Activated B cell treated with CpG ODN at 0.5 μM for 24 hours (primary cell): Measurements from ENCODE around the gene CD300E. TPM values are rescaled to one million over a fixed set of nuclear protein-coding genes. Genes with fewer than 3 reads are reported as not detected.

ENCODE experiments used
- ATAC-seq: fragments of 200-7000 bp; cut with Tn5 transposase; one replicate; pipeline ENCODE4 v1.10.0; 2021; ENCODE audit warnings: low read depth, mild to moderate bottlenecking, moderate library complexity
- CTCF ChIA-PET: fragments of 350-600 bp; sonication (Branson Sonifier 250); formaldehyde crosslinking; loops from one replicate; lab custom pipeline; 2021; ENCODE audit warnings: antibody characterized with exemption; lab: Charles Lee
- POLR2A ChIA-PET: fragments of 350-600 bp; sonication (Branson Sonifier 250); formaldehyde crosslinking; loops from one replicate; lab custom pipeline; 2021; ENCODE audit warnings: antibody characterized with exemption; lab: Charles Lee
- DNase-seq: peaks from one replicate; pipeline ENCODE4 v3.0.0; 2022
- H3K27ac Mint-ChIP-seq: one replicate; pipeline ENCODE4 v1.8.0; 2020; ENCODE audit warnings: mixed read lengths
- H3K27me3 Mint-ChIP-seq: one replicate; pipeline ENCODE4 v1.8.0; 2021; ENCODE audit warnings: mixed read lengths
- H3K36me3 Mint-ChIP-seq: one replicate; pipeline ENCODE4 v1.8.0; 2021; ENCODE audit warnings: low read depth, mixed read lengths
- H3K4me1 Mint-ChIP-seq: one replicate; pipeline ENCODE4 v1.8.0; 2021; ENCODE audit warnings: mixed read lengths
- H3K4me3 Mint-ChIP-seq: one replicate; pipeline ENCODE4 v1.8.0; 2020; ENCODE audit warnings: mild to moderate bottlenecking, mixed read lengths
- H3K9me3 Mint-ChIP-seq: one replicate; pipeline ENCODE4 v1.8.0; 2020; ENCODE audit warnings: mixed read lengths
- intact Hi-C: fragments of 100-400 bp; cut with micrococcal nuclease; formaldehyde crosslinking; loops from one replicate; pipeline ENCODE4 v1.15.1; 2024
- total RNA-seq: library from RNA; stranded (reverse); gene quantifications from 2 replicates; pipeline ENCODE4 v1.2.3, GENCODE V29; 2022
- TF ChIP-seq, protein P1 (sequence below): fragments of 200-600 bp; IDR thresholded peaks from one replicate; pipeline ENCODE4 v1.8.0; 2022; ENCODE audit warnings: antibody characterized with exemption, mild to moderate bottlenecking

The CD300E gene
- total RNA-seq, 1 donor from 2014 or later, result 0.09 TPM

DNA sequence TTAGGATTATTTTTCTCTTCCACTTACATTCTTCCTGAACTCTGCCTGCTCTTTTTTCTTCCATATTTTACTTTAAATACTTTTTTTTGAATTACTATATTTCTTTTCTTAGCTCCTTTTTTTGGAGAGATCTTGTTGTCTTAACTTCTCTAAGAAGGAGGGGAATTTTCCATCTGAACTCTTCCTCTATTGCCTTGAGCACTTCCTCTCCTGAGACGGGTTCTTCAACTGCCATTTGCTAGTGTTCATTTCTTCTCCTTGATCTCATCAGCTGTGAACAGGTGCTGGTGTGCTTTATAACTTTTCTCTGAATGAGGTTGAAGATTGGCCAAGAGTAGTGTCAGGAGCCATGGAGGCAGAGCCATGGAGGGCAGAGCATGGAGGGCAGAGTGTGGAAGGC lies 16.3 kb downstream of the CD300E start:
- ChIA-PET POLR2A (no interaction called here), CTCF (no interaction called here)
- H3K9me3 Mint-ChIP-seq, result peaks cover 5% of the 10 kb centered on the region
- no peak for DNase-seq
- no peaks in the 10 kb centered on the region for H3K36me3 Mint-ChIP-seq
- ATAC-seq, result no peak
- TF ChIP-seq, protein P1, sequence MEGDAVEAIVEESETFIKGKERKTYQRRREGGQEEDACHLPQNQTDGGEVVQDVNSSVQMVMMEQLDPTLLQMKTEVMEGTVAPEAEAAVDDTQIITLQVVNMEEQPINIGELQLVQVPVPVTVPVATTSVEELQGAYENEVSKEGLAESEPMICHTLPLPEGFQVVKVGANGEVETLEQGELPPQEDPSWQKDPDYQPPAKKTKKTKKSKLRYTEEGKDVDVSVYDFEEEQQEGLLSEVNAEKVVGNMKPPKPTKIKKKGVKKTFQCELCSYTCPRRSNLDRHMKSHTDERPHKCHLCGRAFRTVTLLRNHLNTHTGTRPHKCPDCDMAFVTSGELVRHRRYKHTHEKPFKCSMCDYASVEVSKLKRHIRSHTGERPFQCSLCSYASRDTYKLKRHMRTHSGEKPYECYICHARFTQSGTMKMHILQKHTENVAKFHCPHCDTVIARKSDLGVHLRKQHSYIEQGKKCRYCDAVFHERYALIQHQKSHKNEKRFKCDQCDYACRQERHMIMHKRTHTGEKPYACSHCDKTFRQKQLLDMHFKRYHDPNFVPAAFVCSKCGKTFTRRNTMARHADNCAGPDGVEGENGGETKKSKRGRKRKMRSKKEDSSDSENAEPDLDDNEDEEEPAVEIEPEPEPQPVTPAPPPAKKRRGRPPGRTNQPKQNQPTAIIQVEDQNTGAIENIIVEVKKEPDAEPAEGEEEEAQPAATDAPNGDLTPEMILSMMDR, result no peak
- intact Hi-C loops, result no loop called here
- H3K27me3 Mint-ChIP-seq, result peaks cover 4% of the 10 kb centered on the region
- no peak overlapping the region for H3K4me3 Mint-ChIP-seq
- H3K4me1 Mint-ChIP-seq, result peaks cover 28% of the 10 kb centered on the region
- no peak overlapping the region for H3K27ac Mint-ChIP-seq

GRCh38 chr17:74606050-74606449 lies 17.5 kb downstream of the CD300E start:
- POLR2A ChIA-PET, result no interaction called here
- ATAC-seq (no peak), DNase-seq (no peak)
- no peaks in the 10 kb centered on the region for H3K36me3 Mint-ChIP-seq
- CTCF ChIA-PET, result no interaction called here
- no peak overlapping the region for H3K27ac Mint-ChIP-seq
- peaks cover 8% of the 10 kb centered on the region for H3K27me3 Mint-ChIP-seq
- H3K4me1 Mint-ChIP-seq, result peaks cover 27% of the 10 kb centered on the region
- intact Hi-C loops, result no loop called here
- TF ChIP-seq, protein P1, result no peak
- no peak overlapping the region for H3K4me3 Mint-ChIP-seq
- H3K9me3 Mint-ChIP-seq, result peaks cover 5% of the 10 kb centered on the region

DNA sequence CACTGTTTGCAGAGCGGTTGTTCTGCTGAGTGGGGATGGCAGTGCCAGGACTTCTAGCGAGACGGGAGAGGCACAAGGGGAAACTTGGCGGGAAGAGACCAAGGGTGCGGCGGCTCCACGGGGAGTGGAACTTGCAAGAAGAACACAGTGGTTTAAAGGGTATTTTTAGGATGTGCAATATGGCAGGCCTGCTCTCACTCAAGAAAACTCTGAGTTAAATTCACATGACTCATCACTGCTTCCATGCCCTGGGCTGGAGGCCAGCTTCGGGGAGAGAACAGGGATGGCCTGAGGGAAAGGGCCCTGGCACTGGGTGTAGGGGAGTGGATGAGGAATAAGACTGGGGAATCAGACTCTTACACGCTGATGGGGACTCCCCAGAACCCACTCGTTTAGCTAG lies 18.2 kb downstream of the CD300E start:
- CTCF ChIA-PET, result no interaction called here
- H3K36me3 Mint-ChIP-seq, result no peaks in the 10 kb centered on the region
- POLR2A ChIA-PET, result no interaction called here
- H3K27me3 Mint-ChIP-seq, result peaks cover 8% of the 10 kb centered on the region
- DNase-seq, result no peak
- peaks cover 5% of the 10 kb centered on the region for H3K9me3 Mint-ChIP-seq
- peaks cover 27% of the 10 kb centered on the region for H3K4me1 Mint-ChIP-seq
- no peak for ATAC-seq
- no peak overlapping the region for H3K27ac Mint-ChIP-seq
- H3K4me3 Mint-ChIP-seq, result no peak overlapping the region
- intact Hi-C loops, result loop anchor here (2.0 kb wide), 1 partner anchor 35 kb away; no protein-coding TSS in a partner anchor
- TF ChIP-seq, protein P1, result no peak

DNA sequence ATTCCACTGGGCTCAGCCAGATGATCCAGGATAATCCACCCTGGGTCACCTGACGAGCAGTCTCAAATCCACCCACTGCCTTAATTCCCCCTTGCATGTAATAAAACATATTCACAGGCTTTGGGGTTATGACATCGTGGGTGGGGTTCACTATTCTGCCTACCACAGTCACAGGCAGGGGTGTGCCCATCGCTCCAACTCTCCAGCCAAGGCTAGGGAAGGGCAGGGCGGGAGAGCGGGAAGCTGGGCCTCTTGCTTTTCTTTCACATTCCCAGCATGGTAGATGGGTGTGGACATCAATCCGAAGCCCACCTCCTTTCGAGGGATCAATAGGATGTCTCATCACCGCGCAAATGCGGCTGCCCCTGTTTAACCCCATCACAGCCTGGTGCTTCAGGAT lies 18.8 kb downstream of the CD300E start:
- no peak overlapping the region for H3K27ac Mint-ChIP-seq
- ATAC-seq (no peak), DNase-seq (no peak)
- TF ChIP-seq, protein P1, result no peak
- peaks cover 8% of the 10 kb centered on the region for H3K27me3 Mint-ChIP-seq
- intact Hi-C loops, result loop anchor here (2.0 to 5.0 kb wide), 2 partner anchors 36 to 147 kb away; no protein-coding TSS in a partner anchor
- H3K36me3 Mint-ChIP-seq, result no peaks in the 10 kb centered on the region
- POLR2A ChIA-PET, result interaction anchor here (0.8 to 2.2 kb wide), 2 partner anchors 35 to 37 kb away, joined by 3 to 14 read pairs; no protein-coding TSS in a partner anchor
- peaks cover 5% of the 10 kb centered on the region for H3K9me3 Mint-ChIP-seq
- CTCF ChIA-PET, result interaction anchor here (1.3 to 1.5 kb wide), 2 partner anchors 148 to 226 kb away, joined by 4 to 5 read pairs; no protein-coding TSS in a partner anchor
- H3K4me1 Mint-ChIP-seq, result peaks cover 32% of the 10 kb centered on the region
- H3K4me3 Mint-ChIP-seq, result no peak overlapping the region

DNA sequence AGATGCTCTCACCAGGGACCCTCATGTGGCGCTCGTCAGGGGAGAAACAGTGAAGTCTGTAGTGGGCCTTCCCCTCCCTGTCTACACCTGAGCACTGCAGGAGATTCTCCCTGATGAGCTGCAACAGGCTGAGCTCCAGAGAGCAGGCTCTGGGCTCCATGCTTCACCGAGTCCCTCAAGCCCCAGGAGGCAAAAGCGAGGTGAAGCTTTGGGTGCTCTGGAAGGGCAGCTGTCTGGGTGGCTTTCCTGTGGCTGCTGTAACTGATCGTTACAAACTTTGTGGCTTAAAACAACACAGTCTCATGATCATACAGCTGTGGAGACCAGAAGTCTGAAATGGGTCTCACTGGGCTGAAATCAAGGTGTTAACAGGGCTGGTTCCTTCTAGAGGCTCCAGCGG lies 19.3 kb downstream of the CD300E start:
- peak overlapping the region; percentile 13 for H3K4me3 Mint-ChIP-seq
- intact Hi-C loops, result loop anchor here (2.0 to 5.0 kb wide), 2 partner anchors 37 to 147 kb away; no protein-coding TSS in a partner anchor
- H3K9me3 Mint-ChIP-seq, result peaks cover 5% of the 10 kb centered on the region
- H3K4me1 Mint-ChIP-seq, result peaks cover 37% of the 10 kb centered on the region
- TF ChIP-seq, protein P1, result no peak
- CTCF ChIA-PET, result interaction anchor here (0.7 to 1.5 kb wide), 5 partner anchors 38 to 225 kb away, joined by 3 to 5 read pairs (median 4); no protein-coding TSS in a partner anchor
- DNase-seq (no peak), ATAC-seq (peak; percentile 88)
- peaks cover 8% of the 10 kb centered on the region for H3K27me3 Mint-ChIP-seq
- POLR2A ChIA-PET, result interaction anchor here (0.8 to 2.2 kb wide), 2 partner anchors 36 to 38 kb away, joined by 3 to 14 read pairs; no protein-coding TSS in a partner anchor
- H3K27ac Mint-ChIP-seq, result no peak overlapping the region
- no peaks in the 10 kb centered on the region for H3K36me3 Mint-ChIP-seq
